Smooth muscle cell (in vitro differentiated cells): ENCODE results near the gene ARHGEF28. TPM values are rescaled to one million over a fixed set of nuclear protein-coding genes. Genes with fewer than 3 reads are reported as not detected.

Experiments
- DNase-seq: peaks from one replicate; lab custom pipeline; 2025; ENCODE audit not compliant: unreplicated experiment; lab: John Stamatoyannopoulos, UW
- H2AFZ ChIP-seq: fragments of 200-600 bp; sonication (generic); 2 replicates; pipeline ENCODE4 v1.6.0; 2016; ENCODE audit warnings: antibody characterized with exemption, low read depth, mild to moderate bottlenecking
- H3F3A ChIP-seq: fragments of 200-600 bp; sonication (generic); 2 replicates; pipeline ENCODE4 v1.6.0; 2017; ENCODE audit warnings: antibody characterized with exemption, low read depth
- H3K27ac ChIP-seq: fragments of 200-600 bp; sonication (generic); 2 replicates; pipeline ENCODE4 v1.5.1; 2016; ENCODE audit warnings: low read depth, mild to moderate bottlenecking
- H3K27me3 ChIP-seq: fragments of 200-600 bp; sonication (generic); 2 replicates; pipeline ENCODE4 v1.6.1; 2016; ENCODE audit warnings: low read depth, mild to moderate bottlenecking
- H3K36me3 ChIP-seq: fragments of 200-600 bp; sonication (generic); 2 replicates; pipeline ENCODE4 v1.5.1; 2016; ENCODE audit warnings: low read depth
- H3K4me1 ChIP-seq: fragments of 200-600 bp; sonication (generic); 2 replicates; pipeline ENCODE4 v1.5.1; 2016; ENCODE audit warnings: low read depth
- H3K4me2 ChIP-seq: fragments of 200-600 bp; sonication (generic); 2 replicates; pipeline ENCODE4 v1.6.0; 2016; ENCODE audit warnings: mild to moderate bottlenecking
- H3K4me3 ChIP-seq: fragments of 200-600 bp; sonication (generic); 2 replicates; pipeline ENCODE4 v1.5.1; 2016; ENCODE audit warnings: mild to moderate bottlenecking
- H3K79me2 ChIP-seq: fragments of 200-600 bp; sonication (generic); 2 replicates; pipeline ENCODE4 v1.6.0; 2016; ENCODE audit warnings: low read depth, mild to moderate bottlenecking
- H3K9ac ChIP-seq: fragments of 200-600 bp; sonication (generic); 2 replicates; pipeline ENCODE4 v1.6.0; 2016; ENCODE audit warnings: low read depth
- H3K9me3 ChIP-seq: fragments of 200-600 bp; sonication (generic); replicated peaks from 2 replicates; pipeline ENCODE4 v1.5.1; 2016; ENCODE audit warnings: low read depth
- H4K20me1 ChIP-seq: fragments of 200-600 bp; sonication (generic); 2 replicates; pipeline ENCODE4 v1.6.0; 2016; ENCODE audit warnings: low read depth
- WGBS: methylation state at CpG from one replicate; pipeline ENCODE4 v1.1.7; 2016; ENCODE audit warnings: low lambda C conversion rate; 5-methylcytosine and 5-hydroxymethylcytosine counted together
- polyA plus RNA-seq: library from polyadenylated mRNA; unstranded; fragments of >200 nt; fragmentation: Nextera tagmentation; extraction: Ambion mirVana; gene quantifications from 2 replicates; pipeline ENCODE4 v1.2.1, GENCODE V29; 2016
- total RNA-seq: library from RNA; depleted of rRNA; stranded (reverse); fragments of >200 nt; gene quantifications from 2 replicates; pipeline ENCODE4 v1.2.3, GENCODE V29; 2014
- TF ChIP-seq, protein P1 (sequence below): fragments of 200-600 bp; sonication (generic); IDR thresholded peaks from 2 replicates; pipeline ENCODE4 v1.5.1; 2017; ENCODE audit warnings: borderline replicate concordance, mild to moderate bottlenecking, antibody characterized with exemption; ENCODE audit not compliant: insufficient read depth, poor library complexity, severe bottlenecking

The ARHGEF28 gene
- total and polyA plus RNA-seq, 2 experiments from 2014 or later = 0.19 to 0.90 TPM

DNA sequence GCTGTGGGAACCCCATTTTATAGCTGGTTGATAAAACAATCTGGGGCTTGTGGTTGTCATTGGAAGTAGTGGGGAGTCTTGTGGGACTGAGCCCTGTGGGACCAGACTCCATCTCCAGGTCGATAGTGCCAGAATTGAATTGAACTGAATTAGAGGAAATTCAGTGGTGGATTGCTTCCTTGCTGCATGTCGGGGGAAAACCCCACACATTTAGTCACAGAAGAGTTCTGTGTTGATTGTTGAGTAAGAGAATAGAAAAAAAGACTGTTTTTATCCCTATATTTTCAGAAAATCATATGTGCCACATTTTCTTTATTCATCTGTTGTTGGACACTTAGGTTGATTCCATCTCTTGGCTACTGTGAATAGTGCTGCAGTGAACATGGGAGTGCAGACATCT lies 209.7 kb downstream of the ARHGEF28 start:
- no peaks in the 10 kb centered on the region for H4K20me1 ChIP-seq
- H2AFZ ChIP-seq = no peak overlapping the region
- H3K27me3 ChIP-seq = no peaks in the 10 kb centered on the region
- H3K79me2 ChIP-seq = no peaks in the 10 kb centered on the region
- no peak overlapping the region for H3K9ac ChIP-seq
- no peak for DNase-seq
- no peak overlapping the region for H3K27ac ChIP-seq
- no peaks in the 10 kb centered on the region for H3K9me3 ChIP-seq
- H3K4me2 ChIP-seq = no peak overlapping the region
- TF ChIP-seq, protein P1, sequence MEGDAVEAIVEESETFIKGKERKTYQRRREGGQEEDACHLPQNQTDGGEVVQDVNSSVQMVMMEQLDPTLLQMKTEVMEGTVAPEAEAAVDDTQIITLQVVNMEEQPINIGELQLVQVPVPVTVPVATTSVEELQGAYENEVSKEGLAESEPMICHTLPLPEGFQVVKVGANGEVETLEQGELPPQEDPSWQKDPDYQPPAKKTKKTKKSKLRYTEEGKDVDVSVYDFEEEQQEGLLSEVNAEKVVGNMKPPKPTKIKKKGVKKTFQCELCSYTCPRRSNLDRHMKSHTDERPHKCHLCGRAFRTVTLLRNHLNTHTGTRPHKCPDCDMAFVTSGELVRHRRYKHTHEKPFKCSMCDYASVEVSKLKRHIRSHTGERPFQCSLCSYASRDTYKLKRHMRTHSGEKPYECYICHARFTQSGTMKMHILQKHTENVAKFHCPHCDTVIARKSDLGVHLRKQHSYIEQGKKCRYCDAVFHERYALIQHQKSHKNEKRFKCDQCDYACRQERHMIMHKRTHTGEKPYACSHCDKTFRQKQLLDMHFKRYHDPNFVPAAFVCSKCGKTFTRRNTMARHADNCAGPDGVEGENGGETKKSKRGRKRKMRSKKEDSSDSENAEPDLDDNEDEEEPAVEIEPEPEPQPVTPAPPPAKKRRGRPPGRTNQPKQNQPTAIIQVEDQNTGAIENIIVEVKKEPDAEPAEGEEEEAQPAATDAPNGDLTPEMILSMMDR = no peak
- H3K4me1 ChIP-seq = no peaks in the 10 kb centered on the region
- no peaks in the 10 kb centered on the region for H3F3A ChIP-seq
- H3K4me3 ChIP-seq = no peak overlapping the region
- no peaks in the 10 kb centered on the region for H3K36me3 ChIP-seq
- 81% methylated on average over 2 of the region's 2 CpGs for WGBS

DNA sequence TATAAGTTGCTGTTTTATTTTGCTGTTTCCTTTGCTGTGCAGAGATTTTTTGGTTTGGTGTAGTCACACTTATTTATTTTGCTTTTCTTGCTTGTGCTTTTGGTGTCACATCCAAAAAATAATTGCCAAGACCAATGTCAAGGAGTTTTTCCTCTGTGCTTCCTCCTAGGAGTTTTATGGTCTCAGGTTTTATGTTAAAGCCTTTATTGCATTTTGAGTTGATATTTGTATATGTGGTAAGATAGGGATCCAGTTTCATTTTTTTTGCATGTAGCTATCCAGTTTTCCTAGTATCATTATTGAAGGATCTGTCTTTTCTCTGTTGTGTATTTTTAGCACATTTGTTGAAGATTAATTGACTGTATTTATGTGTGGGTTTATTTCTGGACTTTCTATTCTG lies 210.6 kb downstream of the ARHGEF28 start:
- Histone ChIP-seq H3K4me1 (no peaks in the 10 kb centered on the region), H3K4me2 (no peak overlapping the region), H3K27ac (no peak overlapping the region), H3K36me3 (no peaks in the 10 kb centered on the region), H2AFZ (no peak overlapping the region), H3K27me3 (no peaks in the 10 kb centered on the region), H3K79me2 (no peaks in the 10 kb centered on the region), H4K20me1 (no peaks in the 10 kb centered on the region), H3K9ac (no peak overlapping the region), H3K9me3 (no peaks in the 10 kb centered on the region), H3F3A (no peaks in the 10 kb centered on the region), H3K4me3 (no peak overlapping the region)
- TF ChIP-seq, protein P1 = no peak
- no peak for DNase-seq

DNA sequence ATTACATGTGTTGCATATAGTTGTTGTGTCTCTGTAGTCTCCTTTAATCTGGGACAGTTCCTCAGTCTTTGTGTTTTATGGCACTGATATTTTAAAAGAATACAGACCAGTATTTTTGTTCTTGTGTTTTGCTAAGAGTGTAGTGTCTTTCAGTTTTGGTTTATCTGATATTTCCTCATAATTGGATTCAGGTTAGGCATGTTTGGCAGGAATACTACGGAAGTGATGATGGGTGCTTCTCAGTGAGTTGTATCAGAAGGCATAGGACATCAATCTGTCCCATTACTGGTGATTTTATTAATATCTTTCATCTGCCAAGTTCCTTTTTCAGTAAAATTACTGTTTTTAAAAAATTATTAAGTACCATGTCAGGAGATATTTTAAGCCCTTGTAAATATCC lies 212.9 kb downstream of the ARHGEF28 start:
- Histone ChIP-seq H3K4me1 (no peaks in the 10 kb centered on the region), H3F3A (no peaks in the 10 kb centered on the region), H4K20me1 (no peaks in the 10 kb centered on the region), H2AFZ (no peak overlapping the region), H3K36me3 (no peaks in the 10 kb centered on the region), H3K27ac (no peak overlapping the region), H3K27me3 (no peaks in the 10 kb centered on the region), H3K4me2 (no peak overlapping the region), H3K9me3 (no peaks in the 10 kb centered on the region), H3K9ac (no peak overlapping the region), H3K79me2 (no peaks in the 10 kb centered on the region), H3K4me3 (no peak overlapping the region)
- TF ChIP-seq, protein P1 = no peak
- no peak for DNase-seq
- WGBS = 94% methylated on average over 1 of the region's 1 CpG

DNA sequence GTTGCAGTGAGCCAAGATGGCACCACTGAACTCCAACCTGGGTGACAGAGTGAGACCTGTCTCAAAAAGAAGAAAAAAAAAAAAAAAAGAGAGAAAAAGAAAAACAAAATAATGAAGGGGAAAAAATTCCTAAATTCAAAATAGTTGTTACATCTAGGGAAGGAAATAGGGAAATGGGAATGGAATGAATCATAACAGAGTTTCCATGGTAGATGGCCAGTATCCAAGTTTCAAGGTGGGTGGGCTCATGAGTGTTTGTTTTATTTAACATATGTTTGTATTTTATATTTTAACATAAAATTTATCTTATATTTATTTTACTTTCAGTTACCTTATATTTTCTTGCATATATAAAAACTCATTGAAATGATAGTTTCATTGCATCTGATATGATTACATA lies 215.6 kb downstream of the ARHGEF28 start:
- Histone ChIP-seq H2AFZ (no peak overlapping the region), H3K4me3 (no peak overlapping the region), H3K4me1 (no peaks in the 10 kb centered on the region), H3K36me3 (no peaks in the 10 kb centered on the region), H4K20me1 (no peaks in the 10 kb centered on the region), H3K4me2 (no peak overlapping the region), H3K9ac (no peak overlapping the region), H3F3A (no peaks in the 10 kb centered on the region), H3K27ac (no peak overlapping the region), H3K79me2 (no peaks in the 10 kb centered on the region), H3K27me3 (no peaks in the 10 kb centered on the region), H3K9me3 (no peaks in the 10 kb centered on the region)
- TF ChIP-seq, protein P1 = no peak
- DNase-seq = no peak
